T-helper 1 cell treated with Interleukin-12 subunit alpha and Interleukin-12 subunit beta and Interleukin-4 antibody, amounts not matched to agents 30 ng/mL and 1 ng/mL, for 36 hours (primary cell): ENCODE results near the gene CCDC184. TPM values are rescaled to one million over a fixed set of nuclear protein-coding genes. Genes with fewer than 3 reads are reported as not detected.
"Not testable (repeated sequence)": the region's sequence is repeated elsewhere in the genome, so short reads cannot be mapped to it uniquely, and the experiment has no call there.

ENCODE experiments used
- intact Hi-C: fragments of 100-400 bp; cut with micrococcal nuclease; formaldehyde crosslinking; loops from one replicate; pipeline ENCODE4 v1.15.1; 2024
- total RNA-seq: library from RNA; stranded (reverse); gene quantifications from 2 replicates; pipeline ENCODE4 v1.2.3, GENCODE V29; 2022

The CCDC184 gene
- total RNA-seq, 1 donor from 2014 or later: 0.12 TPM

DNA sequence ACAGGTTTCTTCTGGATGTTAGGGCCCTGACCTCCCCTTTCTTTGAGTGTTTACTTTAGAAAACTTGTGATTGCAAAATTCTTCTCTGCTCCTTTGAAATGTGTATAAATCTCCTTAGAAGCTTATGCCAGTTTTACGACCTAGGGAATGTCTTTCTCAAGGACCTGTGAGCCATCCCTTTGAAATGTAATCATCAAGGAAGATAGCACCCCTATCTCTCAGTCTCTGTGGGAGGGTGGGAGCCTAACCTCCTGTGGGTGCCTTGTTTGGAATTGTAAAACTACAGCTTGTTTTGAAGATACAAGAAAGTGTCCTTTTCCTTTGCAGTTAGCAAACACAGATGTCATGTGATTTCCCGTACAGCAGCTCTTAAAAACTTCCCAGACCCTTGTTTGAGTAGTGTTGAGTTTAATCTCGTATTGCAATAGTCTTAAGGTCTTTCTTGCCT is 16.4 kb downstream of the CCDC184 start:
- intact Hi-C loops: loop anchor here (2.0 to 10.0 kb wide), 3 partner anchors 237 to 485 kb away; partner anchors contain the start of genes KANSL2 and TMEM106C

DNA sequence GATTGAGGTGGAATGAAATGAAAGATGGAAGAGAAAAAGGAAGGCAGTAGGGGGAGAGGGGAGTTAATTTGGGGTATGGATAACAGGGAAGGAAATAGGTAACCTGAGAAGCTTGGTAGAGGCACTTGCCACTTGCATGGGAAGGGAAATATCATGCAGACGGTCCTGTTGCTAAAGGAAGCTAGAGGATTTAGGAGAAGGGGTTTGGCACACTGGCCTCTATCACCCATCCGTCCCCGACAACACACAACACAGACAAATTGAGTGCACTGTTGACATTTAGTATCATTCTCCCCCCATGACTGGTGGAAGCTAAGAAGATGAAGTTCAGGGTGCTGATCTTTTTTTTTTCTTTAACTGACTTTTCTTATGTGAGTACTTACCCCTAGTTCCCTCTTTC is 17.6 kb downstream of the CCDC184 start:
- intact Hi-C loops: no loop called here

- intact Hi-C loops: no loop called here
Observed at GRCh38 chr12:48201516-48201915, 18.1 kb downstream of the CCDC184 start.

DNA sequence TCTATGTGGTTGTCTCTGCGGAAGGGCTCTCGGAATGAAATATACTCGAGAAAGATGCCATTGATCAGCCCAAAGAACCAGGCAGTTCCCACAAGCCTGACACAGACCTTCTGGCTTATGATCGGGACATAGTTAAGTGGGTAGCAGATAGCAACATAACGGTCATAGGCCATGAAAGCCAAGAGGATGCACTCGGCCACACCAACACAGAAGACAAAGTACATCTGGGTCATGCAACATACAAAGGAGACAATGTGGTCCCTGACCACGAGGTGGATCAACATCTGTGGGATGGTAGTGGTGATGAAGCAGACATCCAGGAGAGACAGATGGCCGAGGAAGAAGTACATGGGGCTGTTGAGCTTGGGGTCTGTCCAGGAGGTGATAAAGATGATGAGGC is 19.3 kb downstream of the CCDC184 start:
- intact Hi-C loops: no loop called here

GRCh38 chr12:48203192-48203591 is 19.7 kb downstream of the CCDC184 start, which contains the start of gene OR10AD1:
OR10AD1 (minus strand) TSS chr12:48203292; CDS start chr12:48203292, 0 bp downstream.
- intact Hi-C loops: no loop called here

GRCh38 chr12:48209495-48209894 is 26.1 kb downstream of the CCDC184 start:
- intact Hi-C loops: not testable (repeated sequence)

- intact Hi-C loops: no loop called here
Observed at GRCh38 chr12:48216785-48217184, 33.3 kb downstream of the CCDC184 start.

GRCh38 chr12:48219631-48220030 is 36.2 kb downstream of the CCDC184 start:
- intact Hi-C loops: no loop called here

- intact Hi-C loops: no loop called here
Observed at GRCh38 chr12:48220701-48221100, 37.3 kb downstream of the CCDC184 start.

DNA sequence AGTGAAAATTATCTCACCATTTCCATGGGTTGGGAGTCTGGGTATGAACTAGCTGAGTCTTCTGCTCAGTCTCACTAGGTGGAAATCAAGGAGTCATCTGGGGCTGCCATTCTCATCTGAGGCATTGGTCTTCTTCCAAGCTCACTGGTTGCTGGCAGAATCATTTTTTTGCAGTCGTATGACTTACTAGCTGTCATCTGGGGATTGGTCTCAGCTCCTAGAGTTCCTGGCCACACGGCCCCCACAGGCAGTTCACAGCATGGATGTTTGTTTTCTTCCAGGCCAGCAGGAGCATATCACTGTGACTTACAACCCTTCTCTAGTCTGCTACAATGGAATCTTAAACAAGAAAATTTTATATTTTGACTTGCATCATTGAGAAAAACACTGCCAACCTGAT is 38.2 kb downstream of the CCDC184 start:
- intact Hi-C loops: no loop called here

DNA sequence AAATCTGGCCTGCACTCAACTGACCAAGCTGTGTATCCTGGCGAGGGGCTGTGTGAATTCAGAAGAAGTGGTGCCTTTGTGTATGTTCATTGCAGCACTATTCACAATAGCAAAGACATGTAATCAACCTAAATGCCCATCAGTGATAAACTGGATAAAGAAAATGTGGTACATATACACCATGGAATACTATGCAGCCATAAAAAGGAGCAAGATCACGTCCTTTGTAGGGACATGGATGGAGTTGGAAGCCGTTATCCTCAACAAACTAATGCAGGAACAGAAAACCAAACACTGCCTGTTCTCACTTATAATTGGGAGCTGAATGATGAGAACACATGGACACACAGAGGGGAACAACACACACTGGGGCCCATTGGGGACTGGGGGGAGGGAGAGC is 41.1 kb downstream of the CCDC184 start:
- intact Hi-C loops: not testable (repeated sequence)

- intact Hi-C loops: not testable (repeated sequence)
Observed at GRCh38 chr12:48231169-48231958, 47.9 kb downstream of the CCDC184 start.

Other genes with a start within 250 kb of the CCDC184 start
- 103 and 106 TPM in 2 replicates for gene TMEM106C, start 220.0 kb upstream of the CCDC184 start, total RNA-seq
- gene COL2A1, start 179.2 kb upstream of the CCDC184 start, total RNA-seq: not detected in 2 replicates
- gene SENP1, start 77.6 kb upstream of the CCDC184 start, total RNA-seq: 48.6 and 51.2 TPM in 2 replicates
- 19.2 and 22.8 TPM in 2 replicates for gene PFKM, start 64.3 kb upstream of the CCDC184 start, total RNA-seq
- 42.3 and 45.5 TPM in 2 replicates for gene ASB8, start 26.1 kb upstream of the CCDC184 start, total RNA-seq
- gene OR10AD1, start 19.6 kb downstream of the CCDC184 start, total RNA-seq: not detected in 2 replicates
- gene ZNF641, start 167.3 kb downstream of the CCDC184 start, total RNA-seq: 23.9 and 26.2 TPM in 2 replicates